Uterus (tissue), 4 donors: ENCODE results near the gene PLAC8. TPM values are rescaled to one million over a fixed set of nuclear protein-coding genes. Genes with fewer than 3 reads are reported as not detected.
"Not testable (repeated sequence)": the region's sequence is repeated elsewhere in the genome, so short reads cannot be mapped to it uniquely, and the experiment has no call there.

ENCODE experiments used
- DNase-seq, 2 donors: peaks; one replicate each; pipeline ENCODE4 v3.0.0-alpha.2; 2019 to 2020
- H3K27ac ChIP-seq, 2 donors: fragments of 200-600 bp; sonication (generic); 1 replicate in 1 of 2; 2 replicates in 1 of 2; pipeline ENCODE4 v1.5.1; 2016 to 2018
- H3K27me3 ChIP-seq, 2 donors: fragments of 200-600 bp; sonication (generic); one replicate each; pipeline ENCODE4 v1.5.1; 2018 to 2019; ENCODE audit warnings: control low read depth in 1 of 2
- H3K36me3 ChIP-seq, 2 donors: fragments of 200-600 bp; sonication (generic); one replicate each; pipeline ENCODE4 v1.5.1; 2019; ENCODE audit warnings: control low read depth in 1 of 2
- H3K4me1 ChIP-seq, 2 donors: fragments of 200-600 bp; sonication (generic); one replicate each; pipeline ENCODE4 v1.5.1; 2018 to 2019; ENCODE audit warnings: control low read depth in 1 of 2
- H3K4me3 ChIP-seq, 2 donors: fragments of 200-600 bp; sonication (generic); 1 replicate in 1 of 2; 2 replicates in 1 of 2; pipeline ENCODE4 v1.5.1; 2018 to 2019; ENCODE audit warnings: mild to moderate bottlenecking in 1 of 2
- H3K9me3 ChIP-seq, 2 donors: fragments of 200-600 bp; sonication (generic); one replicate each; pipeline ENCODE4 v1.5.1; 2019; ENCODE audit warnings: control low read depth in 1 of 2
- POLR2A ChIP-seq, 2 donors: fragments of 450-650 bp; IDR thresholded peaks; one replicate each; pipeline ENCODE4 v1.6.1; 2016; ENCODE audit warnings: antibody characterized with exemption in 2 of 2, mild to moderate bottlenecking in 1 of 2, moderate library complexity in 1 of 2
- intact Hi-C: fragments of 100-400 bp; cut with DNase I; formaldehyde crosslinking; loops from one replicate; pipeline ENCODE4 v1.15.1; 2023; ENCODE audit warnings: low total_unique reads
- total RNA-seq, 4 donors: library from RNA; depleted of rRNA in 3 of 4; stranded (reverse); fragments of >200 nt in 3 of 4; gene quantifications; one replicate each; pipeline versions ENCODE4 v1.1.0 to v1.2.4, GENCODE V29; 2014 to 2023
- TF ChIP-seq, protein P1 (sequence below), 4 experiments: fragments of 200-600 bp in 2 of 4; fragments of 450-650 bp in 2 of 4; sonication (generic) in 2 of 4; IDR thresholded peaks; one replicate each; pipeline ENCODE4 v1.5.1; 2016 to 2019; ENCODE audit warnings: antibody characterized with exemption in 4 of 4, mild to moderate bottlenecking in 2 of 4, moderate library complexity in 1 of 4
- donor health status: DM: yes; HTN: yes; CAD: no.

PLAC8 gene
- total RNA-seq, 4 donors from 2014 or later, result 0.51 to 6.3 (median 2.6) TPM; not detected in 1

DNA sequence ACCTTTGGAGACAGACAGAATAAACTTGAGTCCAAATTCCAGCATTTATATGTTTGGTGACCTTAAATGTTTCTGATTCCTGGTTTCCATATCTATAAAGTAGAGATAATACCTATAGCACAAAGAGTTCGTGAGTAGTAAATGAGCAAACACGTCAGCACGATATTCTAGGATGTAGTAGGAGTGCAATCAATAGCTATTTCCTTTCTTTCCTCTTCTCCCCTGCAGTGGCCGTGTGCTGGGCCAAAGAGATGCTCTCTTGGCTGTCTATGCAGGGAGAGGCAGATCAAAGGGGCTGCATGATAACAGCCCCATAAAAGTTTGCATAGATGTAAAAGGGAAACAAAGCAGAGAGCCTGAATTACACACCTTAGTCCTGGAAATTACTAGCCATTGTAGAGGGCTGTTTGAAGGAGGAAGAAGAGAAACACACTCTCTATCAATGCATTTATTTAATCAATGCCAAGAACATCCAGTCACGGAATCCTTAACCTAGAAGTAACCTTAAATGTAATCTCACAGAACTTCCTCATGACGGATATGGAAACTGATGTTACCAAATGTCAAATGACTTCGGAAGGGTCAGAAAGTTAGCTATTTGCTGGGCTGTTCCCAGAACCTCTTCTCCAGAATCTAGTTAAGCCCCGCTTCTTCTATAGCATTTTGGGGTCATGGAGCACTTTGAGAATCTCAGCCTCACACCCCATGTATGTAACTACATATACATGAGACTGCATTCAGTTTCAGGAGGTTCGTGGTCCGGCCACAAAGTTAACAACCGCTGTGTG lies 35.5 kb upstream of the PLAC8 start:
- intact Hi-C loops, result no loop called here
- Histone ChIP-seq H3K27me3 (no peaks in the 10 kb centered on the region), H3K9me3 (no peaks in the 10 kb centered on the region), H3K27ac (peak overlapping the region; percentile 54 to 65), H3K4me1 (no peaks in the 10 kb centered on the region), H3K36me3 (no peaks in the 10 kb centered on the region), H3K4me3 (no peak overlapping the region)
- no peak for DNase-seq
- no peak for TF ChIP-seq POLR2A (IDR thresholded peaks at IDR 0.05)
- TF ChIP-seq, protein P1, sequence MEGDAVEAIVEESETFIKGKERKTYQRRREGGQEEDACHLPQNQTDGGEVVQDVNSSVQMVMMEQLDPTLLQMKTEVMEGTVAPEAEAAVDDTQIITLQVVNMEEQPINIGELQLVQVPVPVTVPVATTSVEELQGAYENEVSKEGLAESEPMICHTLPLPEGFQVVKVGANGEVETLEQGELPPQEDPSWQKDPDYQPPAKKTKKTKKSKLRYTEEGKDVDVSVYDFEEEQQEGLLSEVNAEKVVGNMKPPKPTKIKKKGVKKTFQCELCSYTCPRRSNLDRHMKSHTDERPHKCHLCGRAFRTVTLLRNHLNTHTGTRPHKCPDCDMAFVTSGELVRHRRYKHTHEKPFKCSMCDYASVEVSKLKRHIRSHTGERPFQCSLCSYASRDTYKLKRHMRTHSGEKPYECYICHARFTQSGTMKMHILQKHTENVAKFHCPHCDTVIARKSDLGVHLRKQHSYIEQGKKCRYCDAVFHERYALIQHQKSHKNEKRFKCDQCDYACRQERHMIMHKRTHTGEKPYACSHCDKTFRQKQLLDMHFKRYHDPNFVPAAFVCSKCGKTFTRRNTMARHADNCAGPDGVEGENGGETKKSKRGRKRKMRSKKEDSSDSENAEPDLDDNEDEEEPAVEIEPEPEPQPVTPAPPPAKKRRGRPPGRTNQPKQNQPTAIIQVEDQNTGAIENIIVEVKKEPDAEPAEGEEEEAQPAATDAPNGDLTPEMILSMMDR (IDR thresholded peaks at IDR 0.05), result no peak

DNA sequence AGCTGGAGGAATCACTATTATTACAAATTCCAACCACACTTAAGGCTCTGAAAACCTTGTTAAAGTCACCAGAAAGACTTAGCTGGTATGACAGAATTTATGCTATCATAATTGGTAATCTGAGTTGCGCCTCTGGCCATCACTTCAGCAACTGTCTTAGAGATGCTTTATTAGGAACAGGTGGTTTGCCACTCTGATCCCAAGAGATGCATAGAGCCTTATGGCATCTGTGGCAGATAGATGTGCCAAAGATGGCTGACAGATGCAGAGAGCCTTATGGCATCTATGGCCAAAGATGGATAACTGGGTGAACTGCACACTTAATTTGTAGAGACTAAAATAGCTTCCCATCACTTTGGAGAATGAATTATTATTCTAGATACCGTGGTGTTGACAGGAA lies 32.3 kb upstream of the PLAC8 start:
- TF ChIP-seq, protein P1 (IDR thresholded peaks at IDR 0.05), result no peak
- TF ChIP-seq POLR2A (IDR thresholded peaks at IDR 0.05), result no peak
- intact Hi-C loops, result no loop called here
- no peak for DNase-seq
- no peak overlapping the region for H3K27ac ChIP-seq
- no peak overlapping the region for H3K4me3 ChIP-seq
- H3K27me3 ChIP-seq, result no peaks in the 10 kb centered on the region
- H3K4me1 ChIP-seq, result no peaks in the 10 kb centered on the region
- no peaks in the 10 kb centered on the region for H3K9me3 ChIP-seq
- no peaks in the 10 kb centered on the region for H3K36me3 ChIP-seq

DNA sequence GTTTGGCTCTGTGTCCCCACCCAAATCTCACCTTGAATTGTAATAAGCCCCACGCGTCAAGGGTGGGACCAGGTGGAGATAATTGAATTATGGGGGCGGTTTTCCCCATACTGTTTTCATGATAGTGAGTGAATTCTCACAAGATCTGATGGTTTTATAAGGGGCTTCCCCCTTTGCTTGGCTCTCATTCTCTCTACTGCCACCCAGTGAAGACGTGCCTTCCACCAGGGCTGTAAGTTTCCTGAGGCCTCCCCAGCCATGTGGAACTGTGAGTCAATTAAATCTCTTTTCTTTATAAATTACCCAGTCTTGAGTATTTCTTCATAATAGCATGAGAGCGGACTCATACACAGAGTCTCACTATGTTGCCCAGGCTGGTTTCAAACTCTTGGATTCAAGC lies 31.2 kb upstream of the PLAC8 start:
- intact Hi-C loops, H3K4me1 ChIP-seq, H3K9me3 ChIP-seq, H3K27me3 ChIP-seq, H3K36me3 ChIP-seq, DNase-seq, H3K4me3 ChIP-seq, H3K27ac ChIP-seq: not testable (repeated sequence)

DNA sequence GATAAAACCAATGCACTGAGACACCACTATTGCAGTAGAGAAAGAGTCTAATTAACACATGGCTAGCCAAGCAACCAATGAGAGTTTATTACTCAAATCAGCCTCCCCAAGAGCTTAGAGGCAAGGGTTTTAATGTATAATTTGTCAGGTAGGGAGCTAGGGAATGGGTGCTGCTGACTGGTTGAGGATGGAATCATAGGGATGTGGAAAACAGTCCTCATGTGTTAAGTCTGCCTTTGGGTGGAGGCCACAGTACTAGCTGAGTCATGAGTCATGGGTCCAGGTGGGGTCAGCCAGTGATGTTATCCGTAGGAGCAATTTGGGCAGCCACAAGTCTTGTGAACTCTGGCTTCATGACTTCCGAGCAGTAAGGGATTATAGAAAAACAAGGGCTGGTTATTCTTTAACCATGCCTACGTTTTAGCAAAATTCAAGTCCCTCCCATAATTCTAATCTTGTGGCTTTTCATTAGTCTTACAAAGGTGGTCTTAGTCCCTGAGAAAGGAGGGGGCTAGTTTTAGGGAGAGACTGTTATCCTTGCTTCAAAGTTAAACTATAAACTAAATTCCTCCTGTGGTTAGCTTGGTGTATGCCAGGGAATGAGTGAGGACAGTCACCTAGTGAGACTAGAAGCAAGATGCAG lies 25.1 kb upstream of the PLAC8 start:
- no peaks in the 10 kb centered on the region for H3K4me1 ChIP-seq
- no peaks in the 10 kb centered on the region for H3K9me3 ChIP-seq
- intact Hi-C loops, result no loop called here
- H3K4me3 ChIP-seq, result no peak overlapping the region
- no peaks in the 10 kb centered on the region for H3K27me3 ChIP-seq
- no peak for TF ChIP-seq POLR2A (IDR thresholded peaks at IDR 0.05)
- TF ChIP-seq, protein P1 (IDR thresholded peaks at IDR 0.05), result no peak
- no peaks in the 10 kb centered on the region for H3K36me3 ChIP-seq
- no peak for DNase-seq
- H3K27ac ChIP-seq, result no peak overlapping the region

DNA sequence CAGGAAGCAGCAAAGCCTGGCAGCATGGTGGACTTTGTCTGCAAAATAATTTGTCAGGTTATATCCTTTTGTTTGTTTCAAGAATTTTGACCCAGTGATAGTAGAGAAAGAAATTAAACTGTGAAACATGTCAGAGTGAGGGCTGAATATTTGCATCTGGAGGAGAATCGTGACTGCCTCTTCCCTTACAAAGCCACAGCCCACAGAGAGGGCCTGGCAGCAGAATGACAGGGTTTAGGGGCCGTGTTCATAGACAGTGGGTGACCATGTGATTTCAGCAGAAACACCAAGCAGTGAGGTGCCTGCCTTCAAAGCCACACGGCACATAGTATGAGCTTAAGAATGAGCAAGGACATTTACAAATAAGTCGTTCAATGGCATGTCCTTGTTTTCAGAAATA lies 24.4 kb upstream of the PLAC8 start:
- intact Hi-C loops, result no loop called here

More for the DNA sequence above, 24.4 kb upstream of the PLAC8 start:
- no peaks in the 10 kb centered on the region for H3K27me3 ChIP-seq
- DNase-seq, result no peak
- H3K27ac ChIP-seq, result no peak overlapping the region
- H3K9me3 ChIP-seq, result no peaks in the 10 kb centered on the region
- no peaks in the 10 kb centered on the region for H3K4me1 ChIP-seq
- no peak overlapping the region for H3K4me3 ChIP-seq
- TF ChIP-seq POLR2A (IDR thresholded peaks at IDR 0.05), result no peak
- TF ChIP-seq, protein P1 (IDR thresholded peaks at IDR 0.05), result no peak
- no peaks in the 10 kb centered on the region for H3K36me3 ChIP-seq
